Keratinocyte (primary cell): Measurements from ENCODE around the gene LRRIQ3. TPM values are rescaled to one million over a fixed set of nuclear protein-coding genes. Genes with fewer than 3 reads are reported as not detected.
"Not testable (repeated sequence)": the region's sequence is repeated elsewhere in the genome, so short reads cannot be mapped to it uniquely, and the experiment has no call there.

ENCODE experiments used
- DNase-seq: peaks from one replicate; pipeline ENCODE4 v3.0.0-alpha.2; 2011; ENCODE audit warnings: low read depth, missing footprints, low spot score
- FAIRE-seq: peaks from 2 replicates; lab custom pipeline; 2011; peaks lifted over from hg19 to GRCh38; lab: Jason Lieb, UNC
- H2AFZ ChIP-seq: 2 replicates; pipeline ENCODE4 v1.6.0; 2012; ENCODE audit warnings: low read length, control low read depth, inconsistent platforms; ENCODE audit not compliant: control insufficient read depth
- H3K27ac ChIP-seq: 2 replicates; pipeline ENCODE4 v1.5.1; 2011; ENCODE audit warnings: low read length; ENCODE audit not compliant: control insufficient read depth, insufficient read depth
- H3K27me3 ChIP-seq: 3 replicates; pipeline ENCODE4 v1.6.0; 2011; ENCODE audit warnings: low read length; ENCODE audit not compliant: control insufficient read depth, insufficient read depth; ENCODE audit errors: extremely low read depth
- H3K36me3 ChIP-seq, 2 experiments: 2 replicates in 1 of 2; 3 replicates in 1 of 2; pipeline ENCODE4 v1.5.1; 2011; ENCODE audit warnings: low read length in 2 of 2, mild to moderate bottlenecking in 1 of 2; ENCODE audit not compliant: control insufficient read depth in 2 of 2, insufficient read depth in 2 of 2; ENCODE audit errors: extremely low read depth in 1 of 2
- H3K4me1 ChIP-seq: 3 replicates; pipeline ENCODE4 v1.5.1; 2011; ENCODE audit warnings: low read length; ENCODE audit not compliant: control insufficient read depth, insufficient read depth; ENCODE audit errors: extremely low read depth
- H3K4me2 ChIP-seq: 3 replicates; pipeline ENCODE4 v1.6.0; 2011; ENCODE audit warnings: low read depth, low read length; ENCODE audit not compliant: control insufficient read depth, insufficient read depth; ENCODE audit errors: extremely low read depth
- H3K4me3 ChIP-seq, 3 experiments: fragments of 200-600 bp in 1 of 3; sonication (generic) in 1 of 3; 2 replicates in 2 of 3; 3 replicates in 1 of 3; pipeline ENCODE4 v1.5.1; 2011 to 2016; ENCODE audit warnings: low read length in 3 of 3, mild to moderate bottlenecking in 3 of 3, control low read depth in 2 of 3, inconsistent platforms in 1 of 3, low read depth in 1 of 3, mixed read lengths in 1 of 3, mixed run types in 1 of 3, moderate library complexity in 1 of 3; ENCODE audit not compliant: control insufficient read depth in 2 of 3, insufficient read depth in 2 of 3; ENCODE audit errors: extremely low read depth in 1 of 3
- H3K79me2 ChIP-seq: 2 replicates; pipeline ENCODE4 v1.6.0; 2012; ENCODE audit warnings: low read length; ENCODE audit not compliant: control insufficient read depth, insufficient read depth
- H3K9ac ChIP-seq: 3 replicates; pipeline ENCODE4 v1.6.0; 2011; ENCODE audit warnings: low read length; ENCODE audit not compliant: control insufficient read depth, insufficient read depth; ENCODE audit errors: extremely low read depth
- H3K9me1 ChIP-seq: 3 replicates; pipeline ENCODE4 v1.6.0; 2011; ENCODE audit warnings: low read length; ENCODE audit not compliant: control insufficient read depth, insufficient read depth; ENCODE audit errors: extremely low read depth
- H3K9me3 ChIP-seq: 2 replicates; pipeline ENCODE4 v1.5.1; 2012; ENCODE audit warnings: low read depth, low read length; ENCODE audit not compliant: control insufficient read depth
- H4K20me1 ChIP-seq: 3 replicates; pipeline ENCODE4 v1.6.0; 2011; ENCODE audit warnings: low read length; ENCODE audit not compliant: control insufficient read depth, insufficient read depth; ENCODE audit errors: extremely low read depth
- EZH2 ChIP-seq: IDR thresholded peaks from one replicate; pipeline ENCODE4 v1.6.1; 2012; ENCODE audit warnings: inconsistent platforms, mild to moderate bottlenecking, low read length, moderate library complexity
- dilution Hi-C: fragments of 300-500 bp; cut with MboI; formaldehyde crosslinking; loops from one replicate; pipeline ENCODE4 v1.7.0; 2020; ENCODE audit warnings: low sequenced_read_pairs; ENCODE audit not compliant: extremely low pct_ligation_motif_present
- polyA plus RNA-seq, 5 experiments: library from polyadenylated mRNA; depleted of rRNA in 3 of 5; stranded (reverse) in 3 of 5; stranded (forward) in 1 of 5; unstranded in 1 of 5; fragments of >200 nt; gene quantifications; 1 replicate in 1 of 5; 2 replicates in 3 of 5; 3 replicates in 1 of 5; pipeline versions ENCODE4 v1.2.1 to v1.2.3, GENCODE V29; 2011 to 2012; ENCODE audit warnings: missing spikeins in 2 of 5, low read depth in 1 of 5, low replicate concordance in 1 of 5
- TF ChIP-seq, protein P1 (sequence below), 3 experiments: IDR thresholded peaks in 1 of 3; conservative IDR thresholded peaks in 1 of 3; optimal IDR thresholded peaks in 1 of 3; 2 replicates in 2 of 3; 3 replicates in 1 of 3; pipeline versions ENCODE3 to v1.5.1; 2011; ENCODE audit warnings: low read length in 3 of 3, mild to moderate bottlenecking in 3 of 3, moderate library complexity in 2 of 3, control low read depth in 1 of 3, inconsistent platforms in 1 of 3; ENCODE audit not compliant: insufficient read depth in 2 of 3; ENCODE audit errors: extremely low read depth in 1 of 3

Gene LRRIQ3
- polyA plus RNA-seq, 1 donor (not counting 4 experiments of a cell fraction or from before 2014, with no cell fraction given) = 1.8 TPM

- FAIRE-seq = no peak
- Histone ChIP-seq H3K4me2 (no peak overlapping the region), H3K9ac (no peak overlapping the region), H3K9me3 (no peaks in the 10 kb centered on the region), H3K36me3 (no peaks in the 10 kb centered on the region), H3K27ac (no peak overlapping the region), H3K9me1 (no peaks in the 10 kb centered on the region), H3K27me3 (no peaks in the 10 kb centered on the region), H4K20me1 (no peaks in the 10 kb centered on the region), H3K79me2 (peaks cover 2% of the 10 kb centered on the region), H3K4me3 (no peak overlapping the region), H3K4me1 (peaks cover 3% of the 10 kb centered on the region), H2AFZ (no peak overlapping the region)
- TF ChIP-seq, protein P1, sequence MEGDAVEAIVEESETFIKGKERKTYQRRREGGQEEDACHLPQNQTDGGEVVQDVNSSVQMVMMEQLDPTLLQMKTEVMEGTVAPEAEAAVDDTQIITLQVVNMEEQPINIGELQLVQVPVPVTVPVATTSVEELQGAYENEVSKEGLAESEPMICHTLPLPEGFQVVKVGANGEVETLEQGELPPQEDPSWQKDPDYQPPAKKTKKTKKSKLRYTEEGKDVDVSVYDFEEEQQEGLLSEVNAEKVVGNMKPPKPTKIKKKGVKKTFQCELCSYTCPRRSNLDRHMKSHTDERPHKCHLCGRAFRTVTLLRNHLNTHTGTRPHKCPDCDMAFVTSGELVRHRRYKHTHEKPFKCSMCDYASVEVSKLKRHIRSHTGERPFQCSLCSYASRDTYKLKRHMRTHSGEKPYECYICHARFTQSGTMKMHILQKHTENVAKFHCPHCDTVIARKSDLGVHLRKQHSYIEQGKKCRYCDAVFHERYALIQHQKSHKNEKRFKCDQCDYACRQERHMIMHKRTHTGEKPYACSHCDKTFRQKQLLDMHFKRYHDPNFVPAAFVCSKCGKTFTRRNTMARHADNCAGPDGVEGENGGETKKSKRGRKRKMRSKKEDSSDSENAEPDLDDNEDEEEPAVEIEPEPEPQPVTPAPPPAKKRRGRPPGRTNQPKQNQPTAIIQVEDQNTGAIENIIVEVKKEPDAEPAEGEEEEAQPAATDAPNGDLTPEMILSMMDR (optimal IDR thresholded peaks at IDR 0.05 in 1 of 3, IDR thresholded peaks at IDR 0.05 in 1 of 3, conservative IDR thresholded peaks at IDR 0.05 in 1 of 3; ENCODE audit: extremely low read depth in 1 of 3, insufficient read depth in 2 of 3, low read length in 3 of 3) = no peak
- TF ChIP-seq EZH2 = no peak
- dilution Hi-C loops = no loop called here
- DNase-seq = no peak
Measured at GRCh38 chr1:74193908-74194307, 4.1 kb downstream of the LRRIQ3 start.

DNA sequence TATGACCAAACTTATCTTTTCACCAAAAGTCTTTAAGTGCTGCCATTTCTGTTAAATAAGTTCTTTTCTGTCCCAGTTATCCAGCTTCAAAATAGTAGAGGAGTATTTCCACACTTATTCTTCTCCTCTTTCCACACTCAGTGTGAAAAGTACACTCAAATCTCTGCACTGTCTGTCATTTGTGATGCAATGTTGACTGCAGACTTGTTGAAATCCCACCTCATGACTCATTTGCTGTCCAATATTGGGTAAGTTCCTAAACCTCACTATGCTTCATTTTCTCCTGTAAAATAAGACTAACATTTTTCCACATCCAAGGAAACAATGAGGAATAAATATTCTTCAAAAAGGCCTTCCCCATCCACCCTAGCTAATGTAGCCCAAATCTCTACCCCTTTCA, 17.5 kb downstream of the LRRIQ3 start:
- DNase-seq (no peak), FAIRE-seq (no peak)
- H3K36me3 ChIP-seq = no peaks in the 10 kb centered on the region
- H3K9ac ChIP-seq = no peak overlapping the region
- no peak overlapping the region for H3K4me3 ChIP-seq
- H3K27me3 ChIP-seq = no peaks in the 10 kb centered on the region
- dilution Hi-C loops = no loop called here
- no peak overlapping the region for H3K27ac ChIP-seq
- H4K20me1 ChIP-seq = no peaks in the 10 kb centered on the region
- H3K4me2 ChIP-seq = no peak overlapping the region
- no peaks in the 10 kb centered on the region for H3K9me1 ChIP-seq
- no peaks in the 10 kb centered on the region for H3K9me3 ChIP-seq
- H2AFZ ChIP-seq = no peak overlapping the region
- H3K79me2 ChIP-seq = no peaks in the 10 kb centered on the region
- TF ChIP-seq, protein P1 (optimal IDR thresholded peaks at IDR 0.05 in 1 of 3, IDR thresholded peaks at IDR 0.05 in 1 of 3, conservative IDR thresholded peaks at IDR 0.05 in 1 of 3; ENCODE audit: extremely low read depth in 1 of 3, insufficient read depth in 2 of 3, low read length in 3 of 3) = no peak
- no peak for TF ChIP-seq EZH2
- H3K4me1 ChIP-seq = no peaks in the 10 kb centered on the region

- H3K27ac ChIP-seq, H4K20me1 ChIP-seq, dilution Hi-C loops, H3K4me2 ChIP-seq, H3K4me1 ChIP-seq, H3K9me3 ChIP-seq, H3K36me3 ChIP-seq, H3K27me3 ChIP-seq, H3K4me3 ChIP-seq, H3K9ac ChIP-seq, H3K9me1 ChIP-seq, H2AFZ ChIP-seq, DNase-seq, H3K79me2 ChIP-seq, FAIRE-seq: not testable (repeated sequence)
Measured at GRCh38 chr1:74174423-74174822, 23.6 kb downstream of the LRRIQ3 start.
